Measurements from ENCODE around the gene MYLK.
"Not testable (repeated sequence)": the region's sequence is repeated elsewhere in the genome, so short reads cannot be mapped to it uniquely, and the experiment has no call there.

The MYLK gene

GRCh38 chr3:123884203-123884831 is at the start of gene MYLK:
Gene MYLK (minus strand): TSS chr3:123884332. CDS start chr3:123793841, 90,491 bp downstream.
- peak; percentile 80 for DNase-seq

GRCh38 chr3:123930445-123930844 is 46.3 kb upstream of the MYLK start:
- DNase-seq = no peak

- no peak for DNase-seq
Observed at GRCh38 chr3:123929325-123929724, 45.2 kb upstream of the MYLK start.

- no peak for DNase-seq
Observed at GRCh38 chr3:123926396-123926795, 42.3 kb upstream of the MYLK start.

GRCh38 chr3:123920868-123921267 is 36.7 kb upstream of the MYLK start:
- no peak for DNase-seq

GRCh38 chr3:123920383-123920782 is 36.3 kb upstream of the MYLK start:
- no peak for DNase-seq

- no peak for DNase-seq
Observed at GRCh38 chr3:123919353-123919752, 35.2 kb upstream of the MYLK start.

- DNase-seq = no peak
Observed at GRCh38 chr3:123914829-123915228, 30.7 kb upstream of the MYLK start.

- DNase-seq = no peak
Observed at GRCh38 chr3:123909785-123910184, 25.7 kb upstream of the MYLK start.

- DNase-seq = no peak
Observed at GRCh38 chr3:123907720-123908119, 23.6 kb upstream of the MYLK start.

GRCh38 chr3:123899300-123899865 is 15.3 kb upstream of the MYLK start:
- DNase-seq = no peak

GRCh38 chr3:123893012-123893411 is 8.9 kb upstream of the MYLK start:
- no peak for DNase-seq

GRCh38 chr3:123892195-123892594 is 8.1 kb upstream of the MYLK start:
- no peak for DNase-seq

- not testable (repeated sequence) for DNase-seq
Observed at GRCh38 chr3:123890991-123891390, 6.9 kb upstream of the MYLK start.

GRCh38 chr3:123890162-123890561 is 6.0 kb upstream of the MYLK start:
- DNase-seq = not testable (repeated sequence)

- DNase-seq = no peak
Observed at GRCh38 chr3:123884993-123885392, 861 bp upstream of the MYLK start.

GRCh38 chr3:123883701-123884202 is 380 bp downstream of the MYLK start:
- no peak for DNase-seq

- no peak for DNase-seq
Observed at GRCh38 chr3:123883111-123883510, 1.0 kb downstream of the MYLK start.

- no peak for DNase-seq
Observed at GRCh38 chr3:123881771-123882170, 2.4 kb downstream of the MYLK start.

- DNase-seq = no peak
Observed at GRCh38 chr3:123880998-123881561, 3.1 kb downstream of the MYLK start.

GRCh38 chr3:123878807-123879206 is 5.3 kb downstream of the MYLK start:
- DNase-seq = no peak

GRCh38 chr3:123877965-123878364 is 6.2 kb downstream of the MYLK start:
- no peak for DNase-seq

- DNase-seq = no peak
Observed at GRCh38 chr3:123877466-123877865, 6.7 kb downstream of the MYLK start.

GRCh38 chr3:123876858-123877257 is 7.3 kb downstream of the MYLK start:
- no peak for DNase-seq

- DNase-seq = no peak
Observed at GRCh38 chr3:123872621-123873020, 11.5 kb downstream of the MYLK start.

Data from NCI-H446 treated with DMSO at 0.1 percent for 48 hours (cell line).